HFF-Myc (cell line): Measurements from ENCODE around the gene DNPEP.

Experiments used
- DNase-seq: peaks from one replicate; pipeline ENCODE4 v3.0.0-alpha.2; 2011; ENCODE audit warnings: low read depth; ENCODE audit errors: extremely low read depth
- H3K4me3 ChIP-seq: replicated peaks from 2 replicates; pipeline ENCODE4 v1.5.1; 2011; ENCODE audit warnings: low read depth, mild to moderate bottlenecking, control low read depth, low read length
- TF ChIP-seq, protein P1 (sequence below): IDR thresholded peaks from 2 replicates; pipeline ENCODE4 v1.5.1; 2012; ENCODE audit warnings: mild to moderate bottlenecking, low read depth, low read length, control low read depth; ENCODE audit errors: missing control alignments

DNPEP gene

DNA sequence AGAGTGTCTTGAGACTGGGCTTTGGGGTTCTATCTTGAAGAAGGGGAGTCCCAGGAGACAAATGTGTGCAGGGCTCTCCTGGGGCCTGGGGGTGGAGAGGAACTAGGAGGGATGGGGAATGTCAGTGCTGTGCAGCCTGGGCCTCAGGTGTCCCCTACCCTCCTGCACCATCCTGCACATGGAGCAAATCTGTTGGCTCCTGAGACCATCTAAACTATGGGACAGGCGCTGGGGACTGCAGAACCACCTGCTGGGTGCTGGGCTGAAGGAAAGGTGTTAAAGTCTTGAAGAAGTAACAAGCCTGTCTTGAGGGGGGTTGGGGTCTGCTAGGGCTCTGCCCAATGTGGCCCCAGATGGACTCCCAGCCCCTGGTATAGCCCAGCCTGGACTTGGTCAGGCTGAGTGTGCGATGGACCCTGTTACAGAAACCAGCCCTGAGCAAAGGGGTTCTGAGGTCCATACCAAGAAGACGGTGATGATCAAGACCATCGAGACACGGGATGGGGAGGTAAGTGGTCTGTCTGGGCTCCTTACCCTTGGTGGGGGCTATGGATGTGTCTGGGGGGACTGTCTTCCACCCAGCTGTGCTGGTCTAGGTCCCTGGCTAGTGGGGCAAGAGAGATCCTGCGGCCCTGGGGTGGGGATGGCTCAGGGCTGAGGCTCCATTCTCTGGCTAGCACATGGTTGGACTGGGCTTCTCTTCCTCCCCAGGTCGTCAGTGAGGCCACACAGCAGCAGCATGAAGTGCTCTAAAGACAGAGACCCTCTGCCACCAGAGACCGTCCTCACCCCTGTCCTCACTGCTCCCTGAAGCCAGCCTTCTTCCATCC is 37.7 kb upstream of the DNPEP start:
- TF ChIP-seq, protein P1, sequence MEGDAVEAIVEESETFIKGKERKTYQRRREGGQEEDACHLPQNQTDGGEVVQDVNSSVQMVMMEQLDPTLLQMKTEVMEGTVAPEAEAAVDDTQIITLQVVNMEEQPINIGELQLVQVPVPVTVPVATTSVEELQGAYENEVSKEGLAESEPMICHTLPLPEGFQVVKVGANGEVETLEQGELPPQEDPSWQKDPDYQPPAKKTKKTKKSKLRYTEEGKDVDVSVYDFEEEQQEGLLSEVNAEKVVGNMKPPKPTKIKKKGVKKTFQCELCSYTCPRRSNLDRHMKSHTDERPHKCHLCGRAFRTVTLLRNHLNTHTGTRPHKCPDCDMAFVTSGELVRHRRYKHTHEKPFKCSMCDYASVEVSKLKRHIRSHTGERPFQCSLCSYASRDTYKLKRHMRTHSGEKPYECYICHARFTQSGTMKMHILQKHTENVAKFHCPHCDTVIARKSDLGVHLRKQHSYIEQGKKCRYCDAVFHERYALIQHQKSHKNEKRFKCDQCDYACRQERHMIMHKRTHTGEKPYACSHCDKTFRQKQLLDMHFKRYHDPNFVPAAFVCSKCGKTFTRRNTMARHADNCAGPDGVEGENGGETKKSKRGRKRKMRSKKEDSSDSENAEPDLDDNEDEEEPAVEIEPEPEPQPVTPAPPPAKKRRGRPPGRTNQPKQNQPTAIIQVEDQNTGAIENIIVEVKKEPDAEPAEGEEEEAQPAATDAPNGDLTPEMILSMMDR: no peak
- no peak for DNase-seq

DNA sequence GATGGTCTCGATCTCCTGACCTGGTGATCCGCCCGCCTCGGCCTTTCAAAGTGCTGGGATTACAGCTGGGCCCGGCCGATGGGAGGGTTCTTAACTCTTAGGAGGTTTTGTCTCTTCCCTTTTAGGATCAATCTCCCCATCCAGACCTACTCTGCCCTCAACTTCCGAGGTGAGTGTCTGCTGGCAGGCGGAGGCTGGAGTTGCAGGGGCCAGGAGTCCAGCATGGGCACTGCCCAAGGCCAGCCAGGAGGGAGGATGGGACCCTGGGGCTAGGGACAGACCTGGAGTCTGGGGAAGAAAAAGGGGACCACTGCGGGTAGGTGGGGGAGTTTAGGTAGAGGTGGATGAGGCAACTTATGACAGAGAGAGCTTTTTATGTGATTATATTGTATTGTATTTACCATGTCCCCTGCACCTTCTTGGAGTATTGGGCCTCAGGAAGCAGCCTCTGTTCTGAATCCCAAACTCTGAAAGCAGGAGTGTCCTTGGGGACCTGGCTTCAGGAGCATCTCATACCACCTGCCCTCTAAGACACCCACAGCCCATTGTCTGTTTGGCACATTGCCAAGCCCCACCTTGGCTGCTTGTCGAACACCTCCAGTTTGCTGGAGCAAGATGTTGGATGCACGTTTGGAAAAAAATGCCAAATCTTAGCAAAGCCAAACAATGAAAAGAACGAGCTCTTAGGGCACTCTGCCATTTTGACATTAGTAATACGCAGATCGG is 36.1 kb upstream of the DNPEP start:
- TF ChIP-seq, protein P1: no peak
- no peak for DNase-seq
- no peak overlapping the region for H3K4me3 ChIP-seq

More for the DNA sequence above, 37.7 kb upstream of the DNPEP start:
- H3K4me3 ChIP-seq: no peak overlapping the region

DNA sequence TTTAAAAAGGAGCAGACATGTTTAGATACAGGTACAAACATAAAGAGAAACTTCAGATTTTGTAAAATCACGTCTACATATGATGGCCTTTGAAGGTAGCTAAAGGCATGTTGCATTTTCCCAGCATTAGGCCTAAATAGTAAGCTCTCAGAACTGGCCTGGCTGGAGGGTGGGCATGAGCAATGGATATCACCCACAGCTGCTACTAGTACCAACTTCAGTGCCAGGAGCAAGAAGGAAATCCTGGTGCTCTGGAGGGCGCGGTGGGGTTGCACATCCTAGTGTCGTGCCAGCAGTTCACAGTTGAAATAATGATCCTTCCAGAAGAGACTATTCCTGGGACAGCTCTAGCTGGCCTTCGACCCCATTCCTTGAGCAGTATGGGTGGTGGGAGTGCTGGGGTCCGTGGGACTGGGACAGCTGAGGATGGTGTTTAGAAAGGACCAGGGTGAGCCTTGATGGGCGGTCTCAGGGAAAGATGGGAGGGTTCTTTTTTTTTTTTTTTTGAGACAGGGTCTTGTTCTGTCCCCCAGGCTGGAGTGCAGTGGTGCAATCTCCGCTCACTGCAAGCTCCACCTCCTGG is 35.3 kb upstream of the DNPEP start:
- H3K4me3 ChIP-seq: no peak overlapping the region
- DNase-seq: no peak
- TF ChIP-seq, protein P1: no peak

DNA sequence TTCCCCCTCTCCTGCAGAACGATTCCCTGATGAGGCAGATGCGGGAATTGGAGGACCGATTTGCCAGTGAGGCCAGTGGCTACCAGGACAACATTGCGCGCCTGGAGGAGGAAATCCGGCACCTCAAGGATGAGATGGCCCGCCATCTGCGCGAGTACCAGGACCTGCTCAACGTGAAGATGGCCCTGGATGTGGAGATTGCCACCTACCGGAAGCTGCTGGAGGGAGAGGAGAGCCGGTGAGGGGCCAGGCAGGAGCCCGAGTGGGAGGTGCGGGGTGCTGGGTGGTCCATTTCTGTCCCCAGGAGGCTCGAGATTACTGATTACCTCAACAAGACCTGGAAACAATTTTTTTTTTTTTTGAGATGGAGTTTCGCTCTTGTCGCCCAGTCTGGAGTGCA is 33.6 kb upstream of the DNPEP start:
- no peak overlapping the region for H3K4me3 ChIP-seq
- no peak for DNase-seq
- TF ChIP-seq, protein P1: no peak

DNA sequence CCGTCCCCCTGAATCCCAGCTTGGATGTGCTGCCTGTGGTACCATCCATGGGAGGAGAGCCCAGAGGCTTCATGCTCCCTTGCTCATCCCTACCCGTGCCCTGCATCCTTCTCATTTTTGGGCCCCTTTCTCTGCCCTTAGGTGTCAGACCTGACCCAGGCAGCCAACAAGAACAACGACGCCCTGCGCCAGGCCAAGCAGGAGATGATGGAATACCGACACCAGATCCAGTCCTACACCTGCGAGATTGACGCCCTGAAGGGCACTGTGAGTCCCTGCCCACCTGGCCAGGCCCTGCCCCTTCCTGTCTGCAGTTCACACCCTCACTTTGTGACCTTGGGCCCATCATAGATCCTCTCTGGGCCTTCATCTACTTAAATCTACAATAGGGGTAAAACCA is 33.0 kb upstream of the DNPEP start:
- TF ChIP-seq, protein P1: no peak
- H3K4me3 ChIP-seq: no peak overlapping the region
- no peak for DNase-seq

DNA sequence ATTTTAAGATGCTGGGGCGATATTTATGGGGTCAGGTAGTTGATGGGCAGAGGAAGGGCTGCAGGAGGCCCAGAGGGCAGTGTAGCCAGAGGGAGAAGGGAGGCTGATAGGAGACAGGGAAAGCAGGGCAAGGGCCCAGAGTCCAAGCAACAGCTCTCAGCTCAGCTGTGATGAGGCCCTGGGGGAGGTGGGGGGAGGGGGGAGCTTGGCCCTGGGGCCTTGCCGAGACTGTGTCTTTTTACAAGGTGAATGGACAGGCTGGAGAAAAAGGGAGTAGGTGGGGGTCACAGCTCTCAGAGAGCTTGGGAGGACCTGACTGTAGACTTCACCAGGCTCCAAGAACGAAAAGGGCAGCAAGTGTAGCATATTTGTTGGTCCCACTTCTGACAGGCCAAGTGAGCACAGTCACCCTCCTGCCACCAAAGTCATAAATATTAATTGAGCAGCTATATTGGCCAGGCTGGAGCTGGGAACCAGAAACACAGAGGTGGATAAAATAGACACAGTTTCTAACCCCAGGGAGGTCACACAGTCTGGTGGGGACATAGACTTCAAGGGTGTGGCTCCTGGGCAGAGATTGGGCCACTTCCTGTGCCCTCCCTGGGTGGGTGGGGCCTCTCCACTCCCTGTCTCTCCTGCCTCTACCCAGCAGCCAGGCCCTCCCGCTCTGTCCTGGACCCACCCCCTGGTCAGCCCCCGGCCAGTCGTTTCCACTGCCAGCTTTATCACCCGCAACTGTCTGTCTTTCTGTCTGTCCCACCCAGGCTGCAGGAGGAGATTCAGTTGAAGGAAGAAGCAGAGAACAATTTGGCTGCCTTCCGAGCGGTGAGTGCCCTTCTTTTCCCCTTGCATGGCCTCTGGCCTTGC is 31.9 kb upstream of the DNPEP start:
- TF ChIP-seq, protein P1: no peak
- no peak overlapping the region for H3K4me3 ChIP-seq
- no peak for DNase-seq
